Measurements from ENCODE around the gene PAF1.

The PAF1 gene

DNA sequence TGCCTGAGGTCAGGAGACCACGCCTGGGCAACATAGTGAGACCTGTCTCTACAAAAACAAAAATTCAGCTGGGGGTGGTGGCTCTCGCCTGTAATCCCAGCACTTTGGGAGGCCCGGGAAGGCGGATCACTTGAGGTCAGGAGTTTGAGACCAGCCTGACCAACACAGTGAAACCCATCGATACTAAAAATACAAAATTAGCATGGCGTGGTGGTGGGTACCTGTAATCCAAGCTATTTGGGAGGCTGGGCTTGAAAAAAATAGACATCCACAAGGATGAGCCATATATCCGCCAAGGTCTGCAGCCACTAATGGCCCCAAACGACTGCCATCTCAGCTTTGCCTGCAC, 41.7 kb upstream of the PAF1 start:
- Histone ChIP-seq H3K9ac (ENCODE audit: insufficient read length, low read depth) (no peak overlapping the region), H3K4me1 (ENCODE audit: insufficient read depth, insufficient read length) (peaks cover 7% of the 10 kb centered on the region), H3K27me3 (ENCODE audit: insufficient read depth, insufficient read length) (no peaks in the 10 kb centered on the region), H3K36me3 (ENCODE audit: insufficient read depth, insufficient read length, low read length) (peaks cover 37% of the 10 kb centered on the region), H3K9me3 (ENCODE audit: insufficient read depth, low read length) (no peaks in the 10 kb centered on the region), H3K4me3 (ENCODE audit: insufficient read length, low read depth) (no peak overlapping the region)
- TF ChIP-seq YY1 (IDR thresholded peaks at IDR 0.05; ENCODE audit: insufficient read depth, insufficient read length): no peak
- no peak for TF ChIP-seq ZNF274 (IDR thresholded peaks at IDR 0.05; ENCODE audit: low read depth, low read length)
- TF ChIP-seq SUZ12 (IDR thresholded peaks at IDR 0.05; ENCODE audit: extremely low read depth, insufficient read depth, insufficient read length): no peak
- DNase-seq (ENCODE audit: low read depth, low spot score): no peak

DNA sequence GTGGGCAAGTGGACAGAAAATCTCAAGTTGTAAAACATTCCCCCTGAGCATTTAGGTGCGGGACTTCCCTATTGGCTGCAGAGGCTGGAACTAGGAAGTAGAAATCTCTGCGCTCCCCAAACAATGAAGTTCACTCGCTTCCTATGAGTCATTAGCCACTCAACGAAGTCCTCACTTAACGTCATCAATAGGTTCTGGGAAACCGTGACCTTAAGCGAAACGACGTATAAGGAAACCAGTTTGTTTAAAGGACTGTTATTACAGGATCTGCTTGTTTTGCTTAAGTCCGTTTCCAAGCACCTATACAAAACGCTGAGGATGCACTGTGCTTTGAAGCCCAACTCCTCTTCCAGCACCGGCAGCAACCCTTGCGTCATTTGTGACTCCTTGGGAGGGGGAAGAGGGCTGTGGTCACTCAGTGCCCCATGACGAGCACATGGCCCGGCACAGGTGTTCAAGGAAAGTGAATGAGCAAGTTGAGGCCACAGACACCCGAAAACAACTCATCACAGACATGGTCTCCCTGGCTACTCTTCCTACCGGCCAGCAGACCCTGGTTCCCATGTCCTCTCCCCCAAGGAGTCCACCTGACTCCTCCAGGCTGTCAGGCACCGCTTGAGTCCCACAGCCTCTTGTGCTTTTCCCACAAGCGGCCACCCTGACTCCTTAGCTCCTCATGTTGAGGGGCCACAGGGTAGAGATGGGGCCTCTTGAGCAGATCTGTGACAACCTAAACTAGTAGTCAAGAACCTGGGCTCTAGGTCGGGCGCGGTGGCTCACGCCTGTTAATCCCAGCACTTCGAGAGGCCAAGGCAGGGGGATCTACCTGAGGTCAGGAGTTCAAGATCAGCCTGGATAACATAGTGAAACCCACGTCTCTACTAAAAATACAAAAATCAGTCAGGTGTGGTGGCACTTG, 40.0 kb upstream of the PAF1 start:
- TF ChIP-seq ZNF274 (IDR thresholded peaks at IDR 0.05; ENCODE audit: low read depth, low read length) (no peak), SUZ12 (IDR thresholded peaks at IDR 0.05; ENCODE audit: extremely low read depth, insufficient read depth, insufficient read length) (no peak), YY1 (IDR thresholded peaks at IDR 0.05; ENCODE audit: insufficient read depth, insufficient read length) (no peak)
- Histone ChIP-seq H3K9me3 (ENCODE audit: insufficient read depth, low read length) (no peaks in the 10 kb centered on the region), H3K27me3 (ENCODE audit: insufficient read depth, insufficient read length) (no peaks in the 10 kb centered on the region), H3K9ac (ENCODE audit: insufficient read length, low read depth) (no peak overlapping the region), H3K36me3 (ENCODE audit: insufficient read depth, insufficient read length, low read length) (peaks cover 39% of the 10 kb centered on the region), H3K4me3 (ENCODE audit: insufficient read length, low read depth) (no peak overlapping the region), H3K4me1 (ENCODE audit: insufficient read depth, insufficient read length) (peaks cover 8% of the 10 kb centered on the region)
- no peak for DNase-seq (ENCODE audit: low read depth, low spot score)

- peak; percentile 78 for DNase-seq (ENCODE audit: low read depth, low spot score)
- Histone ChIP-seq H3K9ac (ENCODE audit: insufficient read length, low read depth) (peak overlapping the region; percentile 67), H3K9me3 (ENCODE audit: insufficient read depth, low read length) (no peaks in the 10 kb centered on the region), H3K4me1 (ENCODE audit: insufficient read depth, insufficient read length) (peaks cover 8% of the 10 kb centered on the region), H3K36me3 (ENCODE audit: insufficient read depth, insufficient read length, low read length) (peaks cover 43% of the 10 kb centered on the region), H3K4me3 (ENCODE audit: insufficient read length, low read depth) (no peak overlapping the region), H3K27me3 (ENCODE audit: insufficient read depth, insufficient read length) (no peaks in the 10 kb centered on the region)
- TF ChIP-seq SUZ12 (IDR thresholded peaks at IDR 0.05; ENCODE audit: extremely low read depth, insufficient read depth, insufficient read length) (no peak), YY1 (IDR thresholded peaks at IDR 0.05; ENCODE audit: insufficient read depth, insufficient read length) (no peak), ZNF274 (IDR thresholded peaks at IDR 0.05; ENCODE audit: low read depth, low read length) (no peak)
Measured at GRCh38 chr19:39428283-39429112, 37.6 kb upstream of the PAF1 start.

DNA sequence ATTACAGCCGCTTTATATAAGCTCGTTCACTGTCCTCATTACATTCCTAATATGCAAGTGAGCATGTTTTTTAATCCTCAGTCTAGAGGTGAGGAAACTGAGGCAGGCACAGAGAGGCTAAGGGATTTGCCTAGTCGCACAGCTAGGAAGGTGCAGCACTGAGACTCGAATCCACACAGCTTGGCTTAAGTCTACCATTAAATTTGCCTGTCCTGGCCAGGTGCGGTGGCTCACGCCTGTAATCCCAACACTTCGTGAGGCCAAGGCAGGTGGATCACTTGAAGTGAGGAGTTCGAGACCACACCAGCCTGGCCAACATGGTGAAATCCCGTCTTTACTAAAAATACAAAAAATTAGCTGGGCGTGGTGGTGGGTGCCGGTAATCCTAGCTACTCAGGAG, 36.8 kb upstream of the PAF1 start:
- TF ChIP-seq ZNF274 (IDR thresholded peaks at IDR 0.05; ENCODE audit: low read depth, low read length) (no peak), SUZ12 (IDR thresholded peaks at IDR 0.05; ENCODE audit: extremely low read depth, insufficient read depth, insufficient read length) (no peak), YY1 (IDR thresholded peaks at IDR 0.05; ENCODE audit: insufficient read depth, insufficient read length) (no peak)
- Histone ChIP-seq H3K27me3 (ENCODE audit: insufficient read depth, insufficient read length) (no peaks in the 10 kb centered on the region), H3K9ac (ENCODE audit: insufficient read length, low read depth) (no peak overlapping the region), H3K4me3 (ENCODE audit: insufficient read length, low read depth) (no peak overlapping the region), H3K36me3 (ENCODE audit: insufficient read depth, insufficient read length, low read length) (peaks cover 43% of the 10 kb centered on the region), H3K4me1 (ENCODE audit: insufficient read depth, insufficient read length) (peaks cover 6% of the 10 kb centered on the region), H3K9me3 (ENCODE audit: insufficient read depth, low read length) (no peaks in the 10 kb centered on the region)
- no peak for DNase-seq (ENCODE audit: low read depth, low spot score)

DNA sequence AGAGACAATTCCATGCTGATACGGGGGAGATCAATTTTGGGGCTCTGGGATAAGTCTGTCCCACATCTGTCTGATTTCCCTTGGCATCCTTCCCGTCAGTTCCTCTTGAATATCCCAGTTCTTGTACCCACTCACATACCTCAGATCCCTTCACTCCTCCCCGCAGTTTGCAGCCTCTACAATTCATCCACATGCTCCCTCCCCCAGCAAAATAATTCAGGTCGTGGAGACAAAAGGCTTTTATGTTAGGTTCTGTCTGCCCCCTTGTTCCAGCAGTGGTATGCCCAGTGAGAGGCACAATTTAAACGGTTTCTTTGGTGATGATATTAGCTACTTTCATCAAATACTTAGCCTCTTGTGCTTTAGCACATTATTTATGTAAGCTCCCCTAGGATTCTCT, 35.3 kb upstream of the PAF1 start:
- Histone ChIP-seq H3K4me1 (ENCODE audit: insufficient read depth, insufficient read length) (peaks cover 6% of the 10 kb centered on the region), H3K36me3 (ENCODE audit: insufficient read depth, insufficient read length, low read length) (peaks cover 46% of the 10 kb centered on the region), H3K27me3 (ENCODE audit: insufficient read depth, insufficient read length) (no peaks in the 10 kb centered on the region), H3K4me3 (ENCODE audit: insufficient read length, low read depth) (no peak overlapping the region), H3K9ac (ENCODE audit: insufficient read length, low read depth) (no peak overlapping the region), H3K9me3 (ENCODE audit: insufficient read depth, low read length) (no peaks in the 10 kb centered on the region)
- DNase-seq (ENCODE audit: low read depth, low spot score): no peak
- no peak for TF ChIP-seq ZNF274 (IDR thresholded peaks at IDR 0.05; ENCODE audit: low read depth, low read length)
- TF ChIP-seq SUZ12 (IDR thresholded peaks at IDR 0.05; ENCODE audit: extremely low read depth, insufficient read depth, insufficient read length): no peak
- TF ChIP-seq YY1 (IDR thresholded peaks at IDR 0.05; ENCODE audit: insufficient read depth, insufficient read length): no peak

DNA sequence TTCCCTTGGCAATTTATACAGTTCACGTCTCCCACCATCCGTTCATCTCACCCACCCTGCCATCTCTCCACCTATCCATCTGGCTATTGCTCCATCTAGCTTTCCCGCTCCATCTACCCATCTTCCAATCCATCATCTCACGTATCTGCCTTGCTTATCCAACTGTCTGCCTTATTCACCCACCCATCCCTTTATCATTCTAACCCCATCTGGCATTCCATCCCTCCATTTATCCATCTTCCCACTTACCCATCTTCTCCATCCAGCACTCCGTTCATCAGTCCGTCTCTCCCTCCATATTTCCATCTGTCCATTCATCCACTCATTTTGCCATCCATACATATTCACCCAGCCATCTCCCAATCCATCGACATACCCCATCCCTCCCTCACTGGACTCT, 34.8 kb upstream of the PAF1 start:
- H3K9me3 ChIP-seq (ENCODE audit: insufficient read depth, low read length): no peaks in the 10 kb centered on the region
- H3K36me3 ChIP-seq (ENCODE audit: insufficient read depth, insufficient read length, low read length): peaks cover 50% of the 10 kb centered on the region
- H3K27me3 ChIP-seq (ENCODE audit: insufficient read depth, insufficient read length): no peaks in the 10 kb centered on the region
- H3K4me1 ChIP-seq (ENCODE audit: insufficient read depth, insufficient read length): peaks cover 6% of the 10 kb centered on the region
- TF ChIP-seq SUZ12 (IDR thresholded peaks at IDR 0.05; ENCODE audit: extremely low read depth, insufficient read depth, insufficient read length): no peak
- H3K4me3 ChIP-seq (ENCODE audit: insufficient read length, low read depth): no peak overlapping the region
- no peak overlapping the region for H3K9ac ChIP-seq (ENCODE audit: insufficient read length, low read depth)
- no peak for DNase-seq (ENCODE audit: low read depth, low spot score)

GRCh38 chr19:39424934-39425333, 34.0 kb upstream of the PAF1 start:
- peaks cover 58% of the 10 kb centered on the region for H3K36me3 ChIP-seq (ENCODE audit: insufficient read depth, insufficient read length, low read length)
- TF ChIP-seq ZNF274 (IDR thresholded peaks at IDR 0.05; ENCODE audit: low read depth, low read length) (no peak), YY1 (IDR thresholded peaks at IDR 0.05; ENCODE audit: insufficient read depth, insufficient read length) (no peak), SUZ12 (IDR thresholded peaks at IDR 0.05; ENCODE audit: extremely low read depth, insufficient read depth, insufficient read length) (no peak)
- no peak overlapping the region for H3K4me3 ChIP-seq (ENCODE audit: insufficient read length, low read depth)
- peaks cover 6% of the 10 kb centered on the region for H3K4me1 ChIP-seq (ENCODE audit: insufficient read depth, insufficient read length)
- DNase-seq (ENCODE audit: low read depth, low spot score): no peak
- no peaks in the 10 kb centered on the region for H3K27me3 ChIP-seq (ENCODE audit: insufficient read depth, insufficient read length)
- no peak overlapping the region for H3K9ac ChIP-seq (ENCODE audit: insufficient read length, low read depth)
- H3K9me3 ChIP-seq (ENCODE audit: insufficient read depth, low read length): no peaks in the 10 kb centered on the region
